HepG2 (cell line): Measurements from ENCODE around the gene ASAP2.
"Not testable (repeated sequence)": the region's sequence is repeated elsewhere in the genome, so short reads cannot be mapped to it uniquely, and the experiment has no call there.

Source experiments
- CTCF ChIP-seq: sonication (generic); formaldehyde crosslinking; IDR thresholded peaks from 2 replicates; pipeline ENCODE4 v1.5.0; 2020; ENCODE audit warnings: mild to moderate bottlenecking, missing genetic modification reagents, moderate library complexity
- GABPA ChIP-seq, 2 experiments: IDR thresholded peaks; 2 replicates each; pipeline ENCODE4 v1.6.1; 2011 to 2016; ENCODE audit warnings: low read depth in 2 of 2, low read length in 1 of 2, missing biosample characterization in 1 of 2, missing genetic modification characterization in 1 of 2
- HBP1 ChIP-seq: IDR thresholded peaks from 2 replicates; pipeline ENCODE4 v1.6.1; 2016; ENCODE audit warnings: low read depth, control low read depth
- PBX3 ChIP-seq: sonication (generic); formaldehyde crosslinking; IDR thresholded peaks from 2 replicates; pipeline ENCODE4 v1.8.1; 2023; ENCODE audit warnings: missing genetic modification reagents, inconsistent platforms, borderline replicate concordance
- RELA ChIP-seq: sonication (generic); formaldehyde crosslinking; IDR thresholded peaks from 2 replicates; pipeline ENCODE4 v1.4.0; 2020; ENCODE audit warnings: missing genetic modification reagents
- SALL1 ChIP-seq: sonication (generic); formaldehyde crosslinking; IDR thresholded peaks from 2 replicates; pipeline ENCODE4 v1.8.0; 2022; ENCODE audit warnings: mild to moderate bottlenecking, missing genetic modification reagents
- ZNF280B ChIP-seq: sonication (generic); formaldehyde crosslinking; IDR thresholded peaks from 2 replicates; pipeline ENCODE4 v1.5.0; 2020; ENCODE audit warnings: missing genetic modification reagents, mild to moderate bottlenecking, borderline replicate concordance
- ZNF558 ChIP-seq: sonication (generic); formaldehyde crosslinking; IDR thresholded peaks from 2 replicates; pipeline ENCODE4 v1.9.0; 2022; ENCODE audit warnings: mild to moderate bottlenecking, missing genetic modification reagents, borderline replicate concordance
- TF ChIP-seq, protein P1 (sequence below): sonication (generic); formaldehyde crosslinking; IDR thresholded peaks from 2 replicates; pipeline ENCODE4 v1.4.0; 2020; ENCODE audit warnings: missing genetic modification reagents

GRCh38 chr2:9216143-9216542 lies 9.5 kb downstream of the ASAP2 start:
- not testable (repeated sequence) for TF ChIP-seq ZNF280B (CRISPR knock-in tag); PBX3; GABPA (IDR thresholded peaks at IDR 0.05; ENCODE audit: low read depth, low read length); GABPA (CRISPR knock-in tag; IDR thresholded peaks at IDR 0.05; ENCODE audit: low read depth); CTCF; ZNF558 (CRISPR knock-in tag); SALL1 (CRISPR knock-in tag); HBP1 (CRISPR knock-in tag); RELA
- TF ChIP-seq, protein P1, sequence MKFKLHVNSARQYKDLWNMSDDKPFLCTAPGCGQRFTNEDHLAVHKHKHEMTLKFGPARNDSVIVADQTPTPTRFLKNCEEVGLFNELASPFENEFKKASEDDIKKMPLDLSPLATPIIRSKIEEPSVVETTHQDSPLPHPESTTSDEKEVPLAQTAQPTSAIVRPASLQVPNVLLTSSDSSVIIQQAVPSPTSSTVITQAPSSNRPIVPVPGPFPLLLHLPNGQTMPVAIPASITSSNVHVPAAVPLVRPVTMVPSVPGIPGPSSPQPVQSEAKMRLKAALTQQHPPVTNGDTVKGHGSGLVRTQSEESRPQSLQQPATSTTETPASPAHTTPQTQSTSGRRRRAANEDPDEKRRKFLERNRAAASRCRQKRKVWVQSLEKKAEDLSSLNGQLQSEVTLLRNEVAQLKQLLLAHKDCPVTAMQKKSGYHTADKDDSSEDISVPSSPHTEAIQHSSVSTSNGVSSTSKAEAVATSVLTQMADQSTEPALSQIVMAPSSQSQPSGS: not testable (repeated sequence)
